GM12864 (cell line): ENCODE measurements around the gene RDH12.
"Not testable (repeated sequence)": the region's sequence is repeated elsewhere in the genome, so short reads cannot be mapped to it uniquely, and the experiment has no call there.

Source experiments
- DNase-seq: peaks from one replicate; pipeline ENCODE4 v3.0.0-alpha.2; 2011; ENCODE audit warnings: low read depth
- H3K4me3 ChIP-seq: 2 replicates; pipeline ENCODE4 v1.5.1; 2011; ENCODE audit warnings: mild to moderate bottlenecking, low read depth, low read length, control low read depth
- CTCF ChIP-seq: IDR thresholded peaks from 2 replicates; pipeline ENCODE4 v1.5.1; 2011; ENCODE audit warnings: low read depth, mild to moderate bottlenecking, moderate library complexity, low read length, control low read depth, inconsistent platforms; ENCODE audit errors: missing control alignments

The RDH12 gene

DNA sequence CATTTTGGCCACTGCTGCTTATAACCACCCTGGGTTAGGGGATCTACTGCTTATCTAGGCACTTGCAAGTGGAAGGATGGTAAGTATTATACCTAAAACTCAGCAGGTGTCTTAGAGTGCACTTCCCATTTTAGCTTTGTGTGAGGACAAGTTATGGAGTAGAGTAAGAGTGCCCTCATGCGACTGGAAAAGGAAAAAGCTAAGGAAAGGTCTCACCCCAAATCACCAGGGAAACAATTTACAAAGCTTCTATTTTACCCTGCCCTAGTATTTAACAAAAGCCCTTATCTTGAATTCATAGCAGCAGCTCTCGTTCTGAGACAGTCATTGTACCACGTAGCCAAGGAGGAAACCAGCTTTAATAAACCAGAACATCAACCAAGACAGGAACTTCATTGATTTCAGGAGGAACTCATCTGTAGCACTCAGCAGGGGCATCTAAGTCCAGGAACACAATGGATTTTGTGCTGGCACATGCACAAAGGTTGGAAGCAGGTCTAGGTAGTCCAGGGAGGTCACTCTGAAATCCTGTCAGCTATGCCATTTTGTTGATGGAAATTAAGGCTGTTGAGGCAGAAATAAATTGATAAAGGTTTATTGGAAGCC lies 2.9 kb downstream of the RDH12 start:
- no peak overlapping the region for H3K4me3 ChIP-seq
- peak; percentile 34 for DNase-seq
- peak; percentile 77 for TF ChIP-seq CTCF

GRCh38 chr14:67705211-67705610 lies 3.5 kb downstream of the RDH12 start:
- no peak for DNase-seq
- TF ChIP-seq CTCF = no peak
- H3K4me3 ChIP-seq = no peak overlapping the region

- H3K4me3 ChIP-seq, DNase-seq: not testable (repeated sequence)
These were observed 7.7 kb downstream of the RDH12 start for GRCh38 chr14:67709346-67709745.

GRCh38 chr14:67709796-67710195 lies 8.1 kb downstream of the RDH12 start:
- not testable (repeated sequence) for DNase-seq, H3K4me3 ChIP-seq

DNA sequence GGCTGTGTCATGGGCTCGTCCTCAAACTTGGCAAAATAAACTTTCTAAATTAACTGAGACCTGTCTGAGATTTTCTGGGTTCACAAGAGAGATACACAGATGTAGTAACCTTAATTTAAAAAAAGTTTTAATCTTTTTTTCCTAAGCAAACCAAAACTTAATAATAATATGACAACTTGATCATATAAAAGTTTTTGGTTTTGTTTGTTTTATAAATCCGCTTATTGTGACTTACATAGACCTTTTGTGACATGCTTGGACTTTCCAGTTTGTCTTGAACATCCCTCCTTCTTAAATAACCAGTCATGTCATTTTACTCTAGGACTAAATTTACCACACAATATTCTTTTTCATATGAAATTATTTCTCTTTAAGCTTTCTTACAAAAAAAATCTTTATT lies 8.5 kb downstream of the RDH12 start:
- TF ChIP-seq CTCF = no peak
- DNase-seq = no peak
- H3K4me3 ChIP-seq = no peak overlapping the region

GRCh38 chr14:67717048-67717447 lies 15.4 kb downstream of the RDH12 start:
- no peak for DNase-seq
- no peak for TF ChIP-seq CTCF
- no peak overlapping the region for H3K4me3 ChIP-seq

- H3K4me3 ChIP-seq = no peak overlapping the region
- TF ChIP-seq CTCF = no peak
- no peak for DNase-seq
These were observed 16.6 kb downstream of the RDH12 start for GRCh38 chr14:67718265-67718664.

DNA sequence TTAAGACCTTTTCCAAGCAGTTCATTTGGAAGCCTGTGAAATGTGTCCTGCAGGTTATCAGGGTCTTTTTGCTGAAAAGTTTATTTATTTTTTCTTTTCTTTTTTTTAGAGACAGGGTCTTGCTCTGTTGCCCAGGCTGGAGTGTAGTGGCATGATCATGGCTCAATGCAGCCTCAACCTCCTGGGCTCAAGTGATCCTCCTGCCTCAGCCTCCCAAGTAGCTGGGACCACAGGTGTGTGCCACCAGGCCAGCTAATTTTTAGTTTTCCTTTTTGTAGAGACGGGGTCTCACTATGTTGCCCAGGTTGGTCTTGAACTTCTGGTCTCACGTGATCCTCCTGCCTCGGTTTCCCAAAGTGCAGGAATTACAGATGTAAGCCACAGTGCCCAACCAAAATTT lies 17.7 kb downstream of the RDH12 start:
- DNase-seq, H3K4me3 ChIP-seq: not testable (repeated sequence)

- no peak for TF ChIP-seq CTCF
- DNase-seq = no peak
- H3K4me3 ChIP-seq = no peak overlapping the region
These were observed 18.2 kb downstream of the RDH12 start for GRCh38 chr14:67719866-67720265.
